ENCODE results near the gene EIF3CL.
"Not testable (repeated sequence)": the region's sequence is repeated elsewhere in the genome, so short reads cannot be mapped to it uniquely, and the experiment has no call there.

Gene EIF3CL

GRCh38 chr16:28362600-28362999 lies 41.0 kb downstream of the EIF3CL start:
- DNase-seq (ENCODE audit: low spot score), result not testable (repeated sequence)

DNA sequence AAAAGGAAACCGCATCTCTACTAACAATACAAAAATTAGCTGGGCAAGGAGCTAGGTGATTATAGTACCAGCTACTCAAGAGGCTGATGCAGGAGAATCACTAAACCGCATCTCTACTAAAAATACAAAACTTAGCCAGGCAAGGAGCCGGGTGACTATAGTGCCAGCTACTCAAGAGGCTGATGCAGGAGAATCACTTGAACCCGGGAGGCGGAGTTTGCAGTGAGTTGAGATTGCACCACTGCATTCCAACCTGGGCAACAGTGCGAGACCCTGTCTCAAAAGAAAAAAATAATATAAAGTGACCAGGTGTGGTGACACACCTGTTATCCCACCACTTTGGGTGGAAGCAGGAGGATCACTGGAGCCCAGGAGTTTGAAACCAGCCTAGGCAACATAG lies 65.4 kb downstream of the EIF3CL start:
- DNase-seq (ENCODE audit: low spot score), result not testable (repeated sequence)

- not testable (repeated sequence) for DNase-seq (ENCODE audit: low spot score)
Observed at GRCh38 chr16:28336940-28337710, 66.5 kb downstream of the EIF3CL start.

DNA sequence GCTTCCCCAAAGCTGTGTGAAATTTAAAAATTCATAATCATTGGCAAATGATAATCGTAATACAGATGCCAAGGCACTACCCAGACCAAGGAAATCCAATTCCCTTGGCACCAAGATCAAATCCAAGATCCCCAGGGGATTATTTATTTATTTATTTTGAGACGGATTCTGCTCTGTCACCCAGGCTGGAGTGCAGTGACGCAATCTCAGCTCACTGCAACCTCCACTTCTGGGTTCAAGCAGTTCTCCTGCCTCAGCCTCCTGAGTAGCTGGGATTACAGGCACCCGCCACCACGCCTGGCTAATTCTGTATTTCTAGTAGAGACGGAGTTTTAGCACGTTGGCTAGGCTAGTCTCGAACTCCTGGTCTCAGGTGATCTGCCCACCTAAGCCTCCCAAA lies 68.0 kb downstream of the EIF3CL start:
- DNase-seq (ENCODE audit: low spot score), result not testable (repeated sequence)

- DNase-seq (ENCODE audit: low spot score), result not testable (repeated sequence)
Observed at GRCh38 chr16:28332632-28333031, 71.0 kb downstream of the EIF3CL start.

- DNase-seq (ENCODE audit: low spot score), result not testable (repeated sequence)
Observed at GRCh38 chr16:28330981-28331380, 72.7 kb downstream of the EIF3CL start.

- DNase-seq (ENCODE audit: low spot score), result not testable (repeated sequence)
Observed at GRCh38 chr16:28330232-28330631, 73.4 kb downstream of the EIF3CL start.
